Measurements from ENCODE around the gene ADD2.

ADD2 gene

GRCh38 chr2:70620020-70620419 lies 148.0 kb downstream of the ADD2 start:
- TF ChIP-seq CTCF (IDR thresholded peaks at IDR 0.05; ENCODE audit: low read depth, low read length, missing control alignments), result no peak
- H3K4me3 ChIP-seq (ENCODE audit: low read depth, low read length), result no peak overlapping the region
- no peak for DNase-seq (ENCODE audit: low read depth)

GRCh38 chr2:70619167-70619566 lies 148.8 kb downstream of the ADD2 start:
- DNase-seq (ENCODE audit: low read depth), result no peak
- H3K4me3 ChIP-seq (ENCODE audit: low read depth, low read length), result no peak overlapping the region
- no peak for TF ChIP-seq CTCF (IDR thresholded peaks at IDR 0.05; ENCODE audit: low read depth, low read length, missing control alignments)

- no peak for TF ChIP-seq CTCF (IDR thresholded peaks at IDR 0.05; ENCODE audit: low read depth, low read length, missing control alignments)
Observed at GRCh38 chr2:70616168-70616694, 151.8 kb downstream of the ADD2 start.

GRCh38 chr2:70615222-70615621 lies 152.8 kb downstream of the ADD2 start:
- DNase-seq (ENCODE audit: low read depth), result no peak

More at GRCh38 chr2:70616168-70616694, 151.8 kb downstream of the ADD2 start:
- H3K4me3 ChIP-seq (ENCODE audit: low read depth, low read length), result no peak overlapping the region
- no peak for DNase-seq (ENCODE audit: low read depth)

GRCh38 chr2:70613521-70613920 lies 154.5 kb downstream of the ADD2 start:
- DNase-seq (ENCODE audit: low read depth), result no peak
- H3K4me3 ChIP-seq (ENCODE audit: low read depth, low read length), result no peak overlapping the region
- TF ChIP-seq CTCF (IDR thresholded peaks at IDR 0.05; ENCODE audit: low read depth, low read length, missing control alignments), result no peak

More at GRCh38 chr2:70615222-70615621, 152.8 kb downstream of the ADD2 start:
- TF ChIP-seq CTCF (IDR thresholded peaks at IDR 0.05; ENCODE audit: low read depth, low read length, missing control alignments), result no peak
- H3K4me3 ChIP-seq (ENCODE audit: low read depth, low read length), result no peak overlapping the region

GRCh38 chr2:70612574-70612973 lies 155.4 kb downstream of the ADD2 start:
- no peak for TF ChIP-seq CTCF (IDR thresholded peaks at IDR 0.05; ENCODE audit: low read depth, low read length, missing control alignments)
- no peak overlapping the region for H3K4me3 ChIP-seq (ENCODE audit: low read depth, low read length)
- DNase-seq (ENCODE audit: low read depth), result no peak

- TF ChIP-seq CTCF (IDR thresholded peaks at IDR 0.05; ENCODE audit: low read depth, low read length, missing control alignments), result no peak
- no peak for DNase-seq (ENCODE audit: low read depth)
- no peak overlapping the region for H3K4me3 ChIP-seq (ENCODE audit: low read depth, low read length)
Observed at GRCh38 chr2:70608373-70608772, 159.6 kb downstream of the ADD2 start.
